ENCODE measurements around the gene DVL2.
A peak's percentile ranks its signal among the peaks of the same experiment; 100 is the strongest.

The DVL2 gene

DNA sequence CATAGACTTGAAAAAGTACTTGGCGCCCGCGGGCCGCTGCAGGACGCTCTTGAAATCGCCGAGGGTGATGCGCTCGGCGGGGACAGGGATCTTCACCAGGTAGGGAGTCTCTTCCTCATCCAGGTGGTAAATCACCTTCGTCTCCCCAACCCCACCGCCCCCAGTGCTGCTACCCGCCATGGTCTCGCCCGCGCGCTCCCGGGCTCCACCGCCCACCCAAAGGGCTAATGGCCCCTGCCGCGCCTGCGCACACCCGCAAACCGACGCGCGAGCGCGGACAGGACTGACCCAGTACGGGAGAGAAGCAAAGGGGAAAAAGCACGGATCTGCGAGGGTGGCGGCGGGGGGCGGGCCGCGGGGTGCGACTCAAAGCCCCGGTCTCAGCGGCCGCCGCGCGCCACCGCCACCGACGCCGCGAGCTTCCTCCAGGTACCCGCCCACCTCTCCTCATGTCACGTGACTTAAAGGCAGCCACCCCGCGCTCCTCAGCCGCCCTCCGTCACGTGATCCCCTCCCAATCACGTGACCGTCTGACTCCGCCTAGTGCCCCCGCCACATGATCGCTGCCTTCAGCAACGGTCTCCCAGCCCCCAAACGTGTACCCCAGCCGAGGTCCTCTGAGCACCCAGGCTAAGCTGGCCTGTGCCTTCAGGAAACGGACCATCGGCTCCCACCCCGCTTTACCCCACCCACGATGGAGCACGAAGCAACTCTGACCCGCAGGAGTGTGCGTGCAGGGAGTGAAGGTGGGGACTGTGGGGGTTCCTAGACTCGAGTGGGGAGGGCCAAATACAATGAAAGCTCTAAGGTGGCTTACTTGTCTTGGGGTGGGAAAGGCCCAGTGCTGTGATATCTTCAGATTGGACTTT lies at the start of gene DVL2:
Gene DVL2, minus strand, starts transcription at position 435 of the 869 bp plus-strand sequence. Its CDS starts 255 bp downstream, at position 180.
- peak; percentile 97 for DNase-seq (ENCODE audit: low spot score)

DNA sequence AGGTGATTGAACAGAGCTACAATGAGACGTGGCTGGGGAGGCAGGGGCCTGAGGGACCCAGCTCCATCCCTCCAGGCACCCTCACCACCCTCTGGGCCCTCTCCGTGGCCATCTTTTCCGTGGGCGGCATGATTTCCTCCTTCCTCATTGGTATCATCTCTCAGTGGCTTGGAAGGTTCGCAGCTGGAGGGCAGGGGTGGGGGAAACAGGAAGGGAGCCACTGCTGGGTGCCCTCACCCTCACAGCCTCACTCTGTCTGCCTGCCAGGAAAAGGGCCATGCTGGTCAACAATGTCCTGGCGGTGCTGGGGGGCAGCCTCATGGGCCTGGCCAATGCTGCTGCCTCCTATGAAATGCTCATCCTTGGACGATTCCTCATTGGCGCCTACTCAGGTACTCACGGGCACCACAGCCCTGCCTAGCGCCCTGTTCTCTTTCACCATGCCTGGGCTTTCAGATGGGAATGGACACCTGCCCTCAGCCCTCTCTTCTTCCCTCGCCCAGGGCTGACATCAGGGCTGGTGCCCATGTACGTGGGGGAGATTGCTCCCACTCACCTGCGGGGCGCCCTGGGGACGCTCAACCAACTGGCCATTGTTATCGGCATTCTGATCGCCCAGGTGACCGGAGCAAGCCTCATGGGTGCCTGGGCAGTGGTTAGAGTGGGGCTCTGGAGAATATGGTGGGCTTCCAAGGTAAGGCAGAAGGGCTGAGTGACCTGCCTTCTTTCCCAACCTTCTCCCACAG lies 49.3 kb upstream of the DVL2 start:
- no peak for DNase-seq (ENCODE audit: low spot score)

DNA sequence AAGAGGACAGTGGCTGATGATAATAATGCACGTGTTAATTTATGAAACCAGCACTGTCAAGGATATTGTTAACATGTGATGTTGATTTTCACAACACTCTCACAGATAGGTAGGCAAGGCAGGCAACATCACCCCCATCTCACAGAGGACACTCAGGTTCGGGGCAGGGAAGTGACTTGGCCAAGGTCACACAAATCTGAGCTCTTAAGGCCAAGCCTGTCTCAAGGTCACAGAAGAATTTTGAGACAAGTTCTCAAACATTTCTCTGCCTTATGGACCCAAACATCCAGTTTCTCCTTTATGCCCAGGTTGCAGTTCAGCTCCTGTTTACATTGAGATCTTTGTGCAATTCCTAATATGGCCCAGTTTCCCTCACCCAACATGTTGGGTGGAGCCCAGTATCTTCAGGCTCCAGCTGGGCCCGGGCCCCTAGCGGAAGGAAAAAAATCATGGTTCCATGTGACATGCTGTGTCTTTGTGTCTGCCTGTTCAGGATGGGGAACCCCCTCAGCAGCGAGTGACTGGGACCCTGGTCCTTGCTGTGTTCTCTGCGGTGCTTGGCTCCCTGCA lies 48.5 kb upstream of the DVL2 start:
- DNase-seq (ENCODE audit: low spot score) = peak; percentile 90

DNA sequence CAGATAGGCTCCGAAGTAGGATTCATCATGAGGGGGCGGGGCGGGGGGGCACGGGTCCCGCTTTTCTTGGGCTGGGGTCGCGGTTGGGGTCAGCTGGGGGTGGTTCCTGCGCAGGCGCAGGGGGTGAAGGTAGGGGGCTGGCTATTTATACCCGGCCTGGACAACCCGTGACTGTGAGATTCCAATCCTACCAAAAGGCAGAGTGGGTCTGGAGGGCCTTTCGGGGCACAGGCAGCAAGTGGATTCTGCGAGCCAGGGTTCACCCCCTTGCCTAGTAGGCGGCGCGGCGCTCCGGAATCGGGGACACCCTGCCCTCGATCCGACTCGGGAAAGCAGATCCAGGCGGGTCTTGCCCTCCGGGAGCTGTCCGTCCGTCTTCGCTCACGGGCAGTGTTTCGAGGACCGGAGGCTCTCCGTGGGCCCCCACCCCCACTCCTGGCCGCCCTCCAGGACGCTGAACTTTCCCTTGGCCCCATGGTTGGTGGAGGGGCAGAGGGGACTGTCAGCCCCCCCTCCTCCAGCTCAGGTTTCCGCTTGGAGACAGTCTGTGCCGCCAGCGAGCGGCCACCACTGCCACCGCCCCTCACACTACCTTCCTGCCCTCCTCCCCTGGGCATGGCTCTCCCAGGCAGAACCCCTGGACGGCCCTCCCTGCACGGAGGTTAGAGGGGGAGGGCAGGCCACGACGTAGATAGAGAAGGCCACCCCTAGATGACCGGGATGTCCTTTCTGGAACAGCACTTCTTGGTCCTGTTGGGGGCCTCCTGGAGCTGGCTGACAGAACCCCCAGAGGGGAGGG lies 47.8 kb upstream of the DVL2 start:
- DNase-seq (ENCODE audit: low spot score) = peak; percentile 35

DNA sequence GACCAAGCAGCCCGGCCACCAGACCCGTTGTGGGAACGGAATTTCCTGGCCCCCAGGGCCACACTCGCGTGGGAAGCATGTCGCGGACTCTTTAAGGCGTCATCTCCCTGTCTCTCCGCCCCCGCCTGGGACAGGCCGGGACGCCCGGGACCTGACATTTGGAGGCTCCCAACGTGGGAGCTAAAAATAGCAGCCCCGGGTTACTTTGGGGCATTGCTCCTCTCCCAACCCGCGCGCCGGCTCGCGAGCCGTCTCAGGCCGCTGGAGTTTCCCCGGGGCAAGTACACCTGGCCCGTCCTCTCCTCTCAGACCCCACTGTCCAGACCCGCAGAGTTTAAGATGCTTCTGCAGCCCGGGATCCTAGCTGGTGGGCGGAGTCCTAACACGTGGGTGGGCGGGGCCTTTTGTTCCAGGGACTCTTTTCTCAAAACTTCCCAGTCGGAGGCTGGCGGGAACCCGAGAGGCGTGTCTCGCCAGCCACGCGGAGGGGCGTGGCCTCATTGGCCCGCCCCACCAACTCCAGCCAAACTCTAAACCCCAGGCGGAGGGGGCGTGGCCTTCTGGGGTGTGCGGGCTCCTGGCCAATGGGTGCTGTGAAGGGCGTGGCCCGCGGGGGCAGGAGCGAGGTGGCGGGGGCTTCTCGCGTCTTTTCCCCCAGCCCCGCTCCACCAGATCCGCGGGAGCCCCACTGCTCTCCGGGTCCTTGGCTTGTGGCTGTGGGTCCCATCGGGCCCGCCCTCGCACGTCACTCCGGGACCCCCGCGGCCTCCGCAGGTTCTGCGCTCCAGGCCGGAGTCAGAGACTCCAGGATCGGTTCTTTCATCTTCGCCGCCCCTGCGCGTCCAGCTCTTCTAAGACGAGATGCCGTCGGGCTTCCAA lies 47.0 kb upstream of the DVL2 start, which contains the start of gene SLC2A4:
Gene SLC2A4, plus strand, starts transcription at position 645 of the 879 bp plus-strand sequence. Its CDS starts 217 bp downstream, at position 862.
- peak; percentile 98 for DNase-seq (ENCODE audit: low spot score)

DNA sequence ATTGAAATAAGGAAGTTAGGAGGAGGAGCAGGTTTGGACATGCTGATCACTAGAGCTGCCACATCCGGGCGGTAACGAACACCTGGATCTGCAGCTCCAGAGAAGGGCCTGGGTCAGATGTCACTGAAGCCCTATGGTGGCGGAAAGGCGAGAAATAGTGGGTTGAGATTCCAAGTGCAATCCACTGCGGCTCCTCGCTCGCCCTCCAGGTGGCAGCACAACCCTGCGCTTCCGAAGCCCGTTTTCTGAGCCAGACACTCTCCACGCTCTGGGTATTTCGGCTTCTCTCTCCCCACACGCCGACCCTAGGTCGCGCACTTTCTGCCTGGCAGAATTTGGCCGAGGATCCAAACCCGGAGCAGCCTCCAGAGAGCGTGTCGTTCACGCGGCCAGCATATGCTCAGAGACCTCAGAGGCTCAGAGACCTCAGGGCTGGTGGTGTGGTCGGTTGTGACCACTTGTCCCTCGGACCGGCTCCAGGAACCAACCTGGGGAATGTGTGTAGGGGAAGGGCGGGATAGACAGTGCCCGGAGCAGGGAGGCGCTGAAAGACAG lies 46.3 kb upstream of the DVL2 start:
- DNase-seq (ENCODE audit: low spot score) = peak; percentile 87

DNA sequence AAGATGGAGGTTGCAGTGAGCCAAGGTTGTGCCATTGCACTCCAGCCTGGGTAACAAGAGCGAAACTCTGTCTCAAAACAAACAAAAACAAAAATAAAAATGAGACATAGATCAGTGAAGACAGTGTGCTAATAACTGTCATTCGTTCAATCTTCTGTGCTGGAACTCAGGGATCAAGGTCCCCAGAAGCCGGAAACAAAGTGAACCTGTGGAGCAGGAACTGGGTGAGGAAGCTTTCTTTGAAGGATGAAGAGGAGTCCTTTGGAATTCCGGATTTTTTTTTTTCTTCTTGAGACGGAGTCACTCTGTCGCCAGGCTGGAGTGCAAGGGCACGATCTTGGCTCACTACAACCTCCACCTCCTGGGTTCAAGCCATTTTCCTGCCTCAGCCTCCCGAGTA lies 45.1 kb upstream of the DVL2 start:
- no peak for DNase-seq (ENCODE audit: low spot score)

DNA sequence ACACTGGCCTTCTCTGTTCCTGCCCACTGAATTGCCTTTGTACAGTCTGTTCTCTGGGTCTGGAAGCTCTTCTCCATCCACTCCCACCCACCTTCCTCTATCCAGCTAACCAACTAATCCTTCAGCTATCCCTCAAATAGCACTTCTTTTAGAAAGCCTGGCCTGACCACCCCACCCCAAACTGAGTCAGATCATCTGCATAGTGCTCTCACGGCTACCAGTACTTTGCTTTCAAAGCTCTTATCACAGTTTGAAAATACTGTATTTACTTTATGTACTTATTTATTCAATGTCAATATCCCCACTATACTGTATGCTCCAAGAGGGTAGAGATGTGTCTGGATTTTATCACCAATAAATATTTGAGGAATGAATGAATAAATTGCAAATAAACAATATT lies 32.5 kb upstream of the DVL2 start:
- DNase-seq (ENCODE audit: low spot score) = no peak

DNA sequence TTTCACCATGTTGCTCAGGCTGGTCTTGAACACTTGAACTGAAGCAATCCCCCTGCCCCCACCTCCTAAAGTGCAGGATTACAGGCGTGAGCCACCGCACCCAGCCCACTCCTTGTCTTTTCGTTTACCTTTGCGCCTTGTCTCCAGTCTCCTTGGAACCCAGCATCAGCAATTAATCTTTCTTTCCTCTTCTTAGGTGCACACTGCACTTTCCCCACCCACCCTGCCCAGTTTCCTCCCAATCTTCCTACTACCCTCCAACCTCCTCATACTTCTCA lies 29.4 kb upstream of the DVL2 start:
- no peak for DNase-seq (ENCODE audit: low spot score)

DNA sequence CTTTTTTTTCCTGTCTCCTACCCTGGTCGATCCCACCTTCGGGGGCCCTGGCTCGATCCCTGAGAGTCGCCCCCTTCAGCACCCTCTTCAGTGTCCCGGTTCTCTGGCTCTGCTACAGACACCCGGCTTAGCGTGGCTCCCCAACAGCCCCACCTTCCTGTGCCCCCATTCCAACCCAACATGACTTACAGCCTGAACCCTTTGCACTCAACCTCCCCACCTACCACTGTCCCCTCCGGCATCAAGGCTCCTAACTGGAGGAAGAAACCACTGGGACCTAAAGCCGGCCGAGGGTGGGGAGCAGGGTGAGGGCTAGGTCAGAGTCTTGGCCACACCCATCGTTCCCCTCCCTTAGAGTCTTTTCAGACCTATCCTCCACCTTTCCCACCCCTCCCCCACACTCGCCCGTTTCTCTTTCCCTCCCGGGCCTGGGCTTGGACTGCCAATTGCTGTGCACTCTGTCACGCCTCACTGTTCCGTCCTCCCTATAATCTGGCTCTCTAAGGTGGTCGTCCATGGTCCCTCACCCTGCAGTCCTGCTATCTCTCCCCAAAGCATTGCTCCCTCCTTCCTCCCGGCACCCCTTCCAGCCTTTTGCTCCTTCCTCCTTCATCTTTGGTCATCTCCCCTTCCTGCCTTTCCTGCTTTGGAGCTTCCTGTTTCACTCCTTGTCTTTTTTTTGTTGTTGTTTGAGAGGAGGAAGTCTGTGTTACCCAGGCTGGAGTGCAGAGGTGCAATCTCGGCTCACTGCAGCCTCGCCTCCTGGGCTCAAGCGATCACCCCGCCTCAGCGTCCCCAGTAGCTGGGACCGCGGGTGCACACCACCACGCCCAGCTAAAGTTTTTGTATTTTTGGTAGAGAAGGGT lies 28.9 kb upstream of the DVL2 start:
- DNase-seq (ENCODE audit: low spot score) = peak; percentile 2

DNA sequence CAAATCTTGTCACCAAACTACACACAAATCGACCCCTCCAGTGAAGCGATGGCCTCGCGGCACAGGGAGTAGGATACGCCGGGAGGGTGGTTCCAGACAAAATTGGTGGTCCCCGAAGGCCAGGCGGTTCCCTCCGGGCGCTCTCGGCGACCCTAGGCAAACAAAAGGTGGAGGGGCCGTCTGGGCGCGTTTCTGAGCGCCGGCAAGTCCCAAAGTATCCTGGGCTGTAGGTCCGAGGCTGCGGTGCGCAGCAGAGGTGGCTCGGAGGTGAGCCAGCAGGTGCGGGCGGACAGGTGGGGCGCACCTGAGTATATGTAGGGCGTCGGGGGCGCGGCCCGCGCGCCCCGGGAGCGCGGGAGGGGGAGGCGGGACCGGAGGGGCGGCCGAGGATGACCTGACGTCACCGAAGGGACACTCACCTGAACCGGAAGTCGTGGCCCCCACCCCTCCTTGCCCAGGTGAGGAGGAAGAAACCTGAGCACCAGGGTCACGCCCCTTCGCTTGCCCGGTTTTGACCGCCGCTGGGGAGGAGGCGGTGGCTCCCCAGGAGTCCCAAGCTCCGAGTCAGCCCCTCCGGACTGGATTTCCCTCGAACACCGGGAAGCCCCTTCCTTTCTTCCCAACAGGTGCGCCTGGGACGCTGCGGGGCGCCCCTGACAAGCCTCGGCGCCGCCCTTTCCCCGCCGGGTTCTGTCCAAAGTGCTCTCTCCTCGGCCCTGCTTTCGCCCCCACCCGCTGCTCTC lies 28.0 kb upstream of the DVL2 start, which contains the start of gene CLDN7:
Gene CLDN7, minus strand, starts transcription at position 287 of the 743 bp plus-strand sequence. CDS start 435 bp downstream, outside the sequence.
- no peak for DNase-seq (ENCODE audit: low spot score)

DNA sequence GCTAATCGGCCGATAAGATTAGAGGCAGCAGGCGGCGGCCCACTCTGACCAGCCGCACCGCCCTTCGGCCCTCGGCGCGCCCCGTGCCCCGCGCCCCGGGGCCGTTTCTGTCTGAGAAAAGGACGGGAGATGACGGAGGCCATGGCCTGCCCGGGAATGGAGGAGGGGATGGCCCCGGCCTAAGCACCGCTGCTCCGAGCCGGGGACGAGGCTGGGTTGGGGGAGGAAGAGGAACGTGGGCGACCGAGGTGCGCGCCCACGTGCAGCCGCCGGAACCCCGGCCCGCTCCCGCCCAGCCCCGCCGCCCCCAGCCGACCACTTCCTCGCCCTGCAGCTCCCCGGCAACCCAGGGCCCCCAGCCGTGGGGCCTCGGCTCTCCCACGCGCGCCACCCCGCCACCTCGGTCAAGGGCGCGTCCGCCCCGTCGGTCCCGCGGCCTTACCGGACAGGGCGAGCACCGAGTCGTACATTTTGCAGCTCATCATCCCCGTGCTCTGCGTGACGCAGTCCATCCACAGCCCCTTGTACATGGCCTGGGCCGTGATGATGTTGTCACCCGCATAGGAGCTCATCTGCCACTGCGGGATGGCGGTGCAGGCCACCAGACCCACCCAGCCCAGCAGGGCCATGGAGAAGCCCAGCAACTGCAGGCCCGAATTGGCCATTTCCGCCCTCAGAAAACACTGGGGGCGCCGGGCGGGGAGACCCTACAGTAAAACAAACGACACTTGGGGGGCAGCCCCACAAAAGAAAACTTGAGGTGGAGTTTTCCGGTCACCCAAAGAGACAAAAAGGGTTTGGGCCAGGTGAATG lies 27.3 kb upstream of the DVL2 start:
- no peak for DNase-seq (ENCODE audit: low spot score)

DNA sequence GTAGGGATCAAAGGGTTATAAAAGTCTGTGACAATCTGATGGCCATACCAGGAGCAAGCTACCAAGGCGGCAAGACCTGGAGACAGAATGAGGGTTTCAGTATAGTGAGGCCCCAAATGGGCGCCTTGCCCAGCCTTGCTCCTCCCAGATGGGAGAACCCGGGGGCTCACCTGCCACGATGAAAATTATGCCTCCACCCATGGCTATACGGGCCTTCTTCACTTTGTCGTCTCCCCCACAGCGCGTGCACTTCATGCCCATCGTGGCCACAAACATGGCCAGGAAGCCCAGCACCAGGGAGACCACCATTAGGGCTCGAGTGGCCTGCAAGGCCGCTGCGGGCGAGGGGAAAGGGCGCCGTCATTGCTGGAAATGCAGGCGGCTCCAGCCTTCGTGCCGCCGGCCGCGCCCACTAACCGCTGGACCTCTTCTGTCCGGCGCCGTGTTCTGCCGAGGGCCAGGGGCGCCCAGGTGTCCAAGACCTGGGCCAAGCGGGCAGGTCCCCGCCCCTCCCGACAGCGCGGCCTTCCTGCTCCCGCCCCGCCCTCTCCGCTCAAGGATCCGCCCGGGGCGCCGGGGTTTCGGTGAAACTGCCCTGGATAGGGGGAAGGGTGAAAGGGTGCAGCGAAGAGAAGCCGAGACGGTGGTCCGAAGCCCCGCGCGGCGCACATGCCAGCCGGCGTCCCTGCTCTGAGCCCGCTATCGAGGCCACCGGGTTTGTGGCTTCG lies 26.5 kb upstream of the DVL2 start:
- peak; percentile 25 for DNase-seq (ENCODE audit: low spot score)

DNA sequence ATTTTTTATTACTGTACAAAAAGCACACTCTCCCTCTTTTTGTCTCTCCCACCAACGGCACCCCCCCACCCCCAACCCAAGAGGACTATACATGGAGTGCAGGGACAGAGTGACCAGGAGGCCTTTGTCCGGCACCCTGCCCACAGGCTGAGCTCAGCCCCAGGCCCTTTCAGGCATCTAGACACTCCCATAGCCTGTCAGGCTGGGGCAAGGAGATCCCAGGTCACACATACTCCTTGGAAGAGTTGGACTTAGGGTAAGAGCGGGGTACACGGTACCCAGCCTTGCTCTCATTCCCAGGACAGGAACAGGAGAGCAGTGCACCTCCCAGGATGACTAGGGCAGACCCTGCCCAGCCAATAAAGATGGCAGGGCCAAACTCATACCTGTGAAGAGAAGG lies 25.8 kb upstream of the DVL2 start:
- peak; percentile 2 for DNase-seq (ENCODE audit: low spot score)

DNA sequence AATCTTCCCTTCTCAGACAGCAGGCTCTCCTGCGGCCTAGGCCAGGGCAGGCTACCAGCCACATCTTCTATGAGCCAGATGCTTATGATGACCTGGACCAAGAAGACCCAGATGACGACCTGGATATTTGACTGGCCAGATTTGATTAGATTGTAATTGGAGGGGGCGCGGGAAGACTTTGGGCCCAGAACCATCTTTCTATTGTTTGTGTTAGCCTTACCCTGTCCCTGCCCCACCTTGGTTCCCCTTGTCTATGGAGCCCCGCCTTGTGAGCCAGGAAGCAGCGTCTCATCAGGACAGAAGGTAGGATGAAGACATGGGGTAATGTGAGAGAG lies 25.2 kb upstream of the DVL2 start:
- DNase-seq (ENCODE audit: low spot score) = no peak

DNA sequence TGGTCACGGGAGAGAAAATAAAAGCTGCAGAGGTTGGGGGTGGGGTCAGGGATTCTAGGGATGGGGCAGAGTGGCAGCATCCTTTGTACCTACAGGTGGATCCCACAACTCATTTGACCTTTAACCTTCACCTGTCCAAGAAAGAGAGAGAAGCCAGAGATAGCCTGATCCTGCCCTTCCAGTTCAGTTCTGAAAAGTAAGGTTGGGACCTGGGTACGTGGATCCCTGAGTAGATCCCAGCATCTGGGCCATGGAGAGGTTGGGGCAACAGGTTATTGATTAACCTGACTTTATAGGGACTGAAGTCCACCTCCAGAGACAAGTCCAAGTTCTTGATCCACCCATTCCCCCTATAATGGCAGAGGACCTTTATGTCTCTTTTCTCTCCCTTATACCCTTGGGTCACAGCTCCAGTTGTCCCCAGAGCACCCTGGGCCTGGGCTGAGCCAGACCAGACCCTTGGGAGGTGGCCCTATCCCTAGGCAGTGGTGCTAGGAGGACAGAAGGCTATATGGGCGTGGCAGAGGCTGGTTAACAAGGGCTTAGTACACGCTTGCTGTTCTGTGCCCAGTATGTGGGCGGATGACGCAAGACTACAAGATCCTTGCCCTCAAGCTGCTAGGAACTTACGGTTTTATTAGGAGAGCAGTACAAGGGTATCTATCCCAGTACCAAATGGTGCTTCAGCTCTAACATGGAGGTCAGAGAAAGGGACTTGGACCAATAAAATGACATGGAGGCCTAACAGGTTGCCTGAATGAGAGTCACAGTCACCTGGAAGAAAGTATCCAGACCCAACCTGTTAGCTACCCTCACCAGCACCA lies 24.6 kb upstream of the DVL2 start:
- peak; percentile 51 for DNase-seq (ENCODE audit: low spot score)

Measured in hematopoietic multipotent progenitor cell treated with erythropoietin and hydrocortisone succinate and interleukin-3 and kit ligand, for 15 days (in vitro differentiated cells).